GM12878 (cell line): ENCODE results near the gene SLX4IP. TPM values are rescaled to one million over a fixed set of nuclear protein-coding genes. Genes with fewer than 3 reads are reported as not detected.

Experiments used
- CUX1 ChIP-seq: IDR thresholded peaks from 2 replicates; pipeline ENCODE4 v1.6.1; 2012; ENCODE audit warnings: improper control_type of control experiment, low read depth, low read length; ENCODE audit not compliant: insufficient replicate concordance
- NKRF ChIP-seq: fragments of 450-650 bp; conservative IDR thresholded peaks from 2 replicates; pipeline ENCODE4 v1.6.1; 2017; ENCODE audit warnings: mild to moderate bottlenecking, moderate library complexity
- TCF3 ChIP-seq: IDR thresholded peaks from 2 replicates; pipeline ENCODE4 v1.6.1; 2012; ENCODE audit warnings: low read depth, mild to moderate bottlenecking, low read length, borderline replicate concordance; ENCODE audit not compliant: insufficient read depth
- ZNF217 ChIP-seq: fragments of 450-650 bp; IDR thresholded peaks from 2 replicates; pipeline ENCODE4 v1.6.1; 2017; ENCODE audit warnings: antibody characterized with exemption, mild to moderate bottlenecking
- polyA plus RNA-seq, 11 experiments: library from polyadenylated mRNA; depleted of rRNA in 4 of 11; unstranded in 6 of 11; stranded (reverse) in 5 of 11; fragments of >200 nt; fragmentation: Nextera tagmentation in 4 of 11; fragmentation: Illumina TruSeq in 1 of 11; extraction: Ambion mirVana in 4 of 11; extraction: Trizol in 1 of 11; gene quantifications; 1 replicate in 1 of 11; 2 replicates in 10 of 11; pipeline versions ENCODE4 v1.2.1 to v1.2.3, GENCODE V29; 2011 to 2016; ENCODE audit warnings: inconsistent platforms in 2 of 11, missing spikeins in 2 of 11, low read depth in 1 of 11
- total RNA-seq, 4 experiments: library from RNA; depleted of rRNA in 3 of 4; stranded (reverse); fragments of >200 nt in 3 of 4; fragmentation: Illumina TruSeq in 1 of 4; extraction: Trizol in 1 of 4; gene quantifications; 2 replicates each; pipeline versions ENCODE4 v1.2.1 to v1.2.3, GENCODE V29; 2013 to 2021

Gene SLX4IP
- total and polyA plus RNA-seq, 10 of the 15 experiments (the other 5 are each of a cell fraction or from before 2014, with no cell fraction given), result 2.2 to 11.0 (median 6.3) TPM

GRCh38 chr20:10490257-10490656 lies 55.2 kb downstream of the SLX4IP start (continued):
- TF ChIP-seq NKRF, result no peak
- TF ChIP-seq ZNF217, result no peak
- TF ChIP-seq TCF3, result no peak
- no peak for TF ChIP-seq CUX1
